HL-60 (cell line): Measurements from ENCODE around the gene RAB11FIP3.

ENCODE experiments used
- DNase-seq, 2 experiments: peaks; one replicate each; pipeline ENCODE4 v3.0.0-alpha.2; 2010 to 2020; ENCODE audit warnings: low read depth in 1 of 2, low spot score in 1 of 2
- H3K27ac ChIP-seq: fragments of 250-450 bp; sonication (Bioruptor Pico); replicated peaks from 2 replicates; pipeline ENCODE4 v1.5.1; 2020; ENCODE audit warnings: mild to moderate bottlenecking, moderate library complexity
- H3K27me3 ChIP-seq: fragments of 250-450 bp; sonication (Bioruptor Pico); 2 replicates; pipeline ENCODE4 v1.5.1; 2021; ENCODE audit warnings: mild to moderate bottlenecking, moderate library complexity; ENCODE audit not compliant: insufficient read depth, poor library complexity, severe bottlenecking
- H3K4me3 ChIP-seq: replicated peaks from 2 replicates; pipeline ENCODE4 v1.5.1; 2011; ENCODE audit warnings: mild to moderate bottlenecking, control low read depth, low read length; ENCODE audit not compliant: insufficient read depth
- GABPA ChIP-seq: IDR thresholded peaks from 2 replicates; pipeline ENCODE4 v1.6.1; 2012; ENCODE audit warnings: low read depth
- POLR2AphosphoS5 ChIP-seq: IDR thresholded peaks from 2 replicates; pipeline ENCODE4 v1.6.1; 2012; ENCODE audit warnings: low read depth
- SPI1 ChIP-seq: IDR thresholded peaks from 2 replicates; pipeline ENCODE4 v1.6.1; 2012; ENCODE audit warnings: low read depth, mild to moderate bottlenecking, borderline replicate concordance
- TF ChIP-seq, protein P1 (sequence below): IDR thresholded peaks from one replicate; pipeline ENCODE4 v1.5.1; 2011; ENCODE audit warnings: low read length, control low read depth, inconsistent platforms; ENCODE audit not compliant: insufficient read depth
- TF ChIP-seq, protein P2 (sequence below): IDR thresholded peaks from 2 replicates; pipeline ENCODE4 v1.6.1; 2012; ENCODE audit warnings: low read depth; ENCODE audit not compliant: insufficient replicate concordance

Gene RAB11FIP3

DNA sequence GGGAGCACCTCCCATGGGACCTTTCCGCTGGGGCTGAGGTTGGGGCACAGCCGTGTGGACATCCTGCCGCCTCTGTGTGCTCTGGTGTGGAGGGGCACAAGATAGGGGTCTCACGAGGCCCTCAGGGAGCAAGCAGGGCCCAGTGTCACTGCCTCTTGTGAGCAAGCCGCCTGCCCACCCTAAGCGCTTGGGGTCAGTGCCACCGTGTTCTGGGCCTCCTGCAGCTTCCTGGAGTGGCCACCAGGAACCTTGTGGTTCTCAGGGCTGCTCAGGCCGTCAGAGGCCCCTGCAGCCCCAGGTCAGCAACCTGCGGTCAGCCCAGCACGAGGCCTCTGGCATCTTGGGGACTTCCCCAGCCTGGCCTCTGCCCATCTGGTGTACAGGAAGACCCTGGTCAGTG lies 88.5 kb downstream of the RAB11FIP3 start:
- Histone ChIP-seq H3K4me3 (no peak overlapping the region), H3K27me3 (no peaks in the 10 kb centered on the region), H3K27ac (no peak overlapping the region)
- TF ChIP-seq SPI1 (no peak), POLR2AphosphoS5 (no peak), GABPA (no peak)
- TF ChIP-seq, protein P1, sequence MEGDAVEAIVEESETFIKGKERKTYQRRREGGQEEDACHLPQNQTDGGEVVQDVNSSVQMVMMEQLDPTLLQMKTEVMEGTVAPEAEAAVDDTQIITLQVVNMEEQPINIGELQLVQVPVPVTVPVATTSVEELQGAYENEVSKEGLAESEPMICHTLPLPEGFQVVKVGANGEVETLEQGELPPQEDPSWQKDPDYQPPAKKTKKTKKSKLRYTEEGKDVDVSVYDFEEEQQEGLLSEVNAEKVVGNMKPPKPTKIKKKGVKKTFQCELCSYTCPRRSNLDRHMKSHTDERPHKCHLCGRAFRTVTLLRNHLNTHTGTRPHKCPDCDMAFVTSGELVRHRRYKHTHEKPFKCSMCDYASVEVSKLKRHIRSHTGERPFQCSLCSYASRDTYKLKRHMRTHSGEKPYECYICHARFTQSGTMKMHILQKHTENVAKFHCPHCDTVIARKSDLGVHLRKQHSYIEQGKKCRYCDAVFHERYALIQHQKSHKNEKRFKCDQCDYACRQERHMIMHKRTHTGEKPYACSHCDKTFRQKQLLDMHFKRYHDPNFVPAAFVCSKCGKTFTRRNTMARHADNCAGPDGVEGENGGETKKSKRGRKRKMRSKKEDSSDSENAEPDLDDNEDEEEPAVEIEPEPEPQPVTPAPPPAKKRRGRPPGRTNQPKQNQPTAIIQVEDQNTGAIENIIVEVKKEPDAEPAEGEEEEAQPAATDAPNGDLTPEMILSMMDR = no peak
- TF ChIP-seq, protein P2, sequence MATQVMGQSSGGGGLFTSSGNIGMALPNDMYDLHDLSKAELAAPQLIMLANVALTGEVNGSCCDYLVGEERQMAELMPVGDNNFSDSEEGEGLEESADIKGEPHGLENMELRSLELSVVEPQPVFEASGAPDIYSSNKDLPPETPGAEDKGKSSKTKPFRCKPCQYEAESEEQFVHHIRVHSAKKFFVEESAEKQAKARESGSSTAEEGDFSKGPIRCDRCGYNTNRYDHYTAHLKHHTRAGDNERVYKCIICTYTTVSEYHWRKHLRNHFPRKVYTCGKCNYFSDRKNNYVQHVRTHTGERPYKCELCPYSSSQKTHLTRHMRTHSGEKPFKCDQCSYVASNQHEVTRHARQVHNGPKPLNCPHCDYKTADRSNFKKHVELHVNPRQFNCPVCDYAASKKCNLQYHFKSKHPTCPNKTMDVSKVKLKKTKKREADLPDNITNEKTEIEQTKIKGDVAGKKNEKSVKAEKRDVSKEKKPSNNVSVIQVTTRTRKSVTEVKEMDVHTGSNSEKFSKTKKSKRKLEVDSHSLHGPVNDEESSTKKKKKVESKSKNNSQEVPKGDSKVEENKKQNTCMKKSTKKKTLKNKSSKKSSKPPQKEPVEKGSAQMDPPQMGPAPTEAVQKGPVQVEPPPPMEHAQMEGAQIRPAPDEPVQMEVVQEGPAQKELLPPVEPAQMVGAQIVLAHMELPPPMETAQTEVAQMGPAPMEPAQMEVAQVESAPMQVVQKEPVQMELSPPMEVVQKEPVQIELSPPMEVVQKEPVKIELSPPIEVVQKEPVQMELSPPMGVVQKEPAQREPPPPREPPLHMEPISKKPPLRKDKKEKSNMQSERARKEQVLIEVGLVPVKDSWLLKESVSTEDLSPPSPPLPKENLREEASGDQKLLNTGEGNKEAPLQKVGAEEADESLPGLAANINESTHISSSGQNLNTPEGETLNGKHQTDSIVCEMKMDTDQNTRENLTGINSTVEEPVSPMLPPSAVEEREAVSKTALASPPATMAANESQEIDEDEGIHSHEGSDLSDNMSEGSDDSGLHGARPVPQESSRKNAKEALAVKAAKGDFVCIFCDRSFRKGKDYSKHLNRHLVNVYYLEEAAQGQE = no peak
- DNase-seq = no peak

DNA sequence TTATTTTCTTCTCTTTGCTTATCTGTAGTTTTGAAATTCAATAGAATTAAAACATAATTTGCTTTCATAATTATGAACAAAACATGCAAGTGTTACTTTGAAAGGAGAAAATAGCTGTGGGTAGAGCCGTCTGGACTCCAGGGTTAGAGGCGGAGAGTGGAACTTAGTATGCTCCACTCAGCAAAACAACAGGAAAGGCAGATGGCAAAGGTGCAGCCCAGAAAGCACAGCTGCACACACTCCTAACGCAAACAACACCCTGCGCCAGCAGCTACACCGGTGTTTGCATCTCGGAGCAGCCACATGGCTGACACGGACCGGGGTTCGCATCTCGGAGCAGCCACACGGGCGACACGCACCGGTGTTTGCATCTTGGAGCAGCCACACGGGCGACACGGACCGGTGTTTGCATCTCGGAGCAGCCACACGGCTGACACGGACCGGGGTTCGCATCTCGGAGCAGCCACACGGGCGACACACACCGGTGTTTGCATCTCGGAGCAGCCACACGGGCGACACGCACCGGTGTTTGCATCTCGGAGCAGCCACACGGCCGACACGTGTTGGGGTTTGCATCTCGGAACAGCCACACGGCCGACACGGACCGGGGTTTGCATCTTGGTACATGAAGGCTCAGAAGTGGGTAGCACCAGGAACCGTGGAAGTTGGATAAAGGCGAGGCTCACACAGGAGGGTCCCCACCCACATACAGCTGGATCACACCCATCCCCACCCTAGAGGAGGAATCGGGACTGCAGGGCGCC lies 89.9 kb downstream of the RAB11FIP3 start:
- Histone ChIP-seq H3K4me3 (no peak overlapping the region), H3K27ac (no peak overlapping the region), H3K27me3 (no peaks in the 10 kb centered on the region)
- TF ChIP-seq POLR2AphosphoS5 = no peak
- no peak for TF ChIP-seq GABPA
- DNase-seq = no peak

DNA sequence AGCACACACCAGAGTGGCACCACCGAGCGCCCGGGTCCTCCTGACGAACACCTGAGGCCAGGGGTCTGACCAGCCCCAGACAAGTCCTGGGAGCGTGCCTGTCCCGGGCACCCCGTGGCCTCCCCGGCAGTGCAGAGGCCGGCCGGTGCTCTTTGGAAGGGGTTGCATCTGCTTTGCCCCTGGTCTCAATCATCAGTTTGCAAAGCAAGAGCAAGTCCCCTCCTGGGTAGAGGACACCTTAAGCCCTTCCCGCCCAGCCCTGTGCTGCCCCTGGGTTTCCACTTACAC lies 90.4 kb downstream of the RAB11FIP3 start:
- no peaks in the 10 kb centered on the region for H3K27me3 ChIP-seq

DNA sequence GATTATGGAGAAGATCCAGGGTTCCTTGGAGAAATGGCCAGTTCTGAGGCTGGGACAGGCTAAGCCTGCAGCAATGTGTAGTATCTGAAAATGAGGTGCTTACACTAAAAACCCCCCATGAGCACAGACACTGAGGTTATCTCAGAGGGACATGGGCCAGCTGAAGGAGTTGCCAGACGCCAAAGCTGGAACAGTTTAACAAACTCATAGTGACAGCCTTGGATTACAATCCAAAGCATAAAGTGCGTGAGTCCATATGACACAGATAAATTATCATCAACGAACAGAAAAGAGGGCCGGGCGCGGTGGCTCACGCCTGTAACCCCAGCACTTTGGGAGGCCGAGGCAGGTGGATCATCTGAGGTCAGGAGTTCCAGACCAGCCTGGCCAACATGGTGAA lies 90.9 kb downstream of the RAB11FIP3 start:
- no peak overlapping the region for H3K27ac ChIP-seq
- TF ChIP-seq SPI1 = no peak
- TF ChIP-seq, protein P2 = no peak
- TF ChIP-seq, protein P1 = no peak
- DNase-seq = no peak
- no peaks in the 10 kb centered on the region for H3K27me3 ChIP-seq
- H3K4me3 ChIP-seq = no peak overlapping the region

More for the DNA sequence above, 90.4 kb downstream of the RAB11FIP3 start:
- Histone ChIP-seq H3K4me3 (no peak overlapping the region), H3K27ac (no peak overlapping the region)
- DNase-seq = no peak
- TF ChIP-seq, protein P1 = no peak
- no peak for TF ChIP-seq SPI1
- no peak for TF ChIP-seq GABPA
- no peak for TF ChIP-seq POLR2AphosphoS5
- TF ChIP-seq, protein P2 = no peak
